Neural cell (in vitro differentiated cells): ENCODE measurements around the gene LZTFL1.

ENCODE experiments used
- CTCF ChIP-seq: fragments of 450-650 bp; IDR thresholded peaks from 2 replicates; pipeline ENCODE4 v1.5.1; 2014; ENCODE audit warnings: antibody characterized with exemption, mild to moderate bottlenecking, moderate library complexity; ENCODE audit not compliant: poor library complexity, severe bottlenecking
- EP300 ChIP-seq: fragments of 450-650 bp; conservative IDR thresholded peaks from 2 replicates; pipeline ENCODE4 v1.6.1; 2014; ENCODE audit warnings: antibody characterized with exemption, mild to moderate bottlenecking, moderate library complexity; ENCODE audit not compliant: poor library complexity, severe bottlenecking
- EZH2 ChIP-seq: fragments of 200-600, 300-800 bp; shearing (Covaris generic), sonication (generic); IDR thresholded peaks from 2 replicates; pipeline ENCODE4 v1.6.1; 2014; ENCODE audit warnings: antibody characterized with exemption, low read length, borderline replicate concordance, mild to moderate bottlenecking; ENCODE audit not compliant: insufficient read depth, poor library complexity, severe bottlenecking
- MXI1 ChIP-seq: fragments of 450-650 bp; conservative IDR thresholded peaks from 2 replicates; pipeline ENCODE4 v1.6.1; 2014; ENCODE audit warnings: antibody characterized with exemption, mild to moderate bottlenecking; ENCODE audit not compliant: poor library complexity, severe bottlenecking
- POLR2AphosphoS5 ChIP-seq: IDR thresholded peaks from 2 replicates; pipeline ENCODE4 v1.6.1; 2012
- RAD21 ChIP-seq: fragments of 450-650 bp; conservative IDR thresholded peaks from 2 replicates; pipeline ENCODE4 v1.6.1; 2014; ENCODE audit warnings: antibody characterized with exemption, mild to moderate bottlenecking, moderate library complexity
- SMC3 ChIP-seq: fragments of 450-650 bp; conservative IDR thresholded peaks from 2 replicates; pipeline ENCODE4 v1.6.1; 2014; ENCODE audit warnings: antibody characterized with exemption, mild to moderate bottlenecking, moderate library complexity; ENCODE audit not compliant: poor library complexity
- TAF1 ChIP-seq: IDR thresholded peaks from 2 replicates; pipeline ENCODE4 v1.6.1; 2012; ENCODE audit warnings: low read depth
- TF ChIP-seq, protein P1 (sequence below): IDR thresholded peaks from 2 replicates; pipeline ENCODE4 v1.6.1; 2012; ENCODE audit warnings: borderline replicate concordance

DNA sequence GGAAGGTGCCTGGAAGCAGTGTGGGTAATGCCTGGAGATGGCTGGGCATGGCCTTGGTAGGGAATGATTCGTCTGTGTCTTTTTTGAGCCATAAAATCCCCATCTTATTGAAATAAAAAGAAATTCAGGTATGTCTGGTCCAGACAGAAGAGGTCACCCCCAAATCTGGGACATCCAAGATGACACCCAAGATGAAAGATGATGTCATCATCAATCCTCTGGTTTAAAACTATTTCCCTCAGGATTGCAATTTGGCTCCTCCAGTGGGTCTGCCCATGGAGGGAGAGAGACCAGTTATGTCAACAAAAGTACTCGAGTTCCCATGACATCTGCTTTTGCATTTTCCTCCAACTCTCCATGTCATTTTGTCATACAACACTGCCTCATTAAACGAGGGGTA lies 27.7 kb upstream of the LZTFL1 start:
- TF ChIP-seq CTCF (no peak), SMC3 (no peak), RAD21 (no peak), POLR2AphosphoS5 (no peak), EP300 (no peak), EZH2 (no peak), MXI1 (no peak), TAF1 (no peak)
- TF ChIP-seq, protein P1, sequence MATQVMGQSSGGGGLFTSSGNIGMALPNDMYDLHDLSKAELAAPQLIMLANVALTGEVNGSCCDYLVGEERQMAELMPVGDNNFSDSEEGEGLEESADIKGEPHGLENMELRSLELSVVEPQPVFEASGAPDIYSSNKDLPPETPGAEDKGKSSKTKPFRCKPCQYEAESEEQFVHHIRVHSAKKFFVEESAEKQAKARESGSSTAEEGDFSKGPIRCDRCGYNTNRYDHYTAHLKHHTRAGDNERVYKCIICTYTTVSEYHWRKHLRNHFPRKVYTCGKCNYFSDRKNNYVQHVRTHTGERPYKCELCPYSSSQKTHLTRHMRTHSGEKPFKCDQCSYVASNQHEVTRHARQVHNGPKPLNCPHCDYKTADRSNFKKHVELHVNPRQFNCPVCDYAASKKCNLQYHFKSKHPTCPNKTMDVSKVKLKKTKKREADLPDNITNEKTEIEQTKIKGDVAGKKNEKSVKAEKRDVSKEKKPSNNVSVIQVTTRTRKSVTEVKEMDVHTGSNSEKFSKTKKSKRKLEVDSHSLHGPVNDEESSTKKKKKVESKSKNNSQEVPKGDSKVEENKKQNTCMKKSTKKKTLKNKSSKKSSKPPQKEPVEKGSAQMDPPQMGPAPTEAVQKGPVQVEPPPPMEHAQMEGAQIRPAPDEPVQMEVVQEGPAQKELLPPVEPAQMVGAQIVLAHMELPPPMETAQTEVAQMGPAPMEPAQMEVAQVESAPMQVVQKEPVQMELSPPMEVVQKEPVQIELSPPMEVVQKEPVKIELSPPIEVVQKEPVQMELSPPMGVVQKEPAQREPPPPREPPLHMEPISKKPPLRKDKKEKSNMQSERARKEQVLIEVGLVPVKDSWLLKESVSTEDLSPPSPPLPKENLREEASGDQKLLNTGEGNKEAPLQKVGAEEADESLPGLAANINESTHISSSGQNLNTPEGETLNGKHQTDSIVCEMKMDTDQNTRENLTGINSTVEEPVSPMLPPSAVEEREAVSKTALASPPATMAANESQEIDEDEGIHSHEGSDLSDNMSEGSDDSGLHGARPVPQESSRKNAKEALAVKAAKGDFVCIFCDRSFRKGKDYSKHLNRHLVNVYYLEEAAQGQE = no peak
